SK-N-SH (cell line): ENCODE results near the gene MINK1. TPM values are rescaled to one million over a fixed set of nuclear protein-coding genes. Genes with fewer than 3 reads are reported as not detected.

ENCODE experiments used
- CTCF ChIA-PET: fragments of 300-600, 350-600 bp; formaldehyde crosslinking; extraction: SDS; loops from one replicate; lab custom pipeline; 2021; lab: Yijun Ruan, JAX
- POLR2A ChIA-PET: fragments of 350-600 bp; sonication (Branson Sonifier 250); formaldehyde crosslinking; extraction: SDS; loops from one replicate; lab custom pipeline; 2020; ENCODE audit warnings: antibody characterized with exemption, inconsistent platforms; lab: Yijun Ruan, JAX
- DNase-seq: peaks from one replicate; pipeline ENCODE4 v3.0.0; 2012
- H2AFZ ChIP-seq: fragments of 200-600 bp; sonication (generic); 2 replicates; pipeline ENCODE4 v1.8.1; 2016; ENCODE audit warnings: antibody characterized with exemption, mild to moderate bottlenecking, low read depth
- H3F3A ChIP-seq: fragments of 200-600 bp; sonication (generic); replicated peaks from 2 replicates; pipeline ENCODE3; 2016; ENCODE audit warnings: antibody characterized with exemption, mild to moderate bottlenecking; ENCODE audit not compliant: insufficient read depth
- H3K27ac ChIP-seq, 2 experiments: fragments of 200-500 bp in 1 of 2; fragments of 200-600 bp in 1 of 2; sonication (Bioruptor generic) in 1 of 2; sonication (generic), shearing (Covaris generic) in 1 of 2; 2 replicates each; pipeline versions ENCODE4 v1.5.1 to v1.6.1; 2014 to 2016; ENCODE audit warnings: low read depth in 2 of 2, inconsistent platforms in 1 of 2, low read length in 1 of 2, mild to moderate bottlenecking in 1 of 2, mixed read lengths in 1 of 2
- H3K27me3 ChIP-seq: fragments of 200-600 bp; sonication (generic), shearing (Covaris generic); 2 replicates; pipeline ENCODE4 v1.6.1; 2016; ENCODE audit warnings: mixed run types; ENCODE audit not compliant: insufficient read depth
- H3K36me3 ChIP-seq, 2 experiments: fragments of 200-500 bp in 1 of 2; fragments of 200-600 bp in 1 of 2; sonication (Bioruptor generic) in 1 of 2; sonication (generic) in 1 of 2; replicated peaks in 1 of 2; 2 replicates each; pipeline versions ENCODE3 to v1.5.1; 2014 to 2016; ENCODE audit warnings: low read length in 1 of 2, mild to moderate bottlenecking in 1 of 2; ENCODE audit not compliant: insufficient read depth in 2 of 2, control insufficient read depth in 1 of 2
- H3K4me1 ChIP-seq, 2 experiments: fragments of 200-500 bp in 1 of 2; fragments of 200-600 bp in 1 of 2; sonication (Bioruptor generic) in 1 of 2; sonication (generic), shearing (Covaris generic) in 1 of 2; 2 replicates each; pipeline versions ENCODE4 v1.5.1 to v1.6.1; 2014 to 2016; ENCODE audit warnings: low read depth in 1 of 2, low read length in 1 of 2, mixed run types in 1 of 2; ENCODE audit not compliant: insufficient read depth in 2 of 2, control insufficient read depth in 1 of 2
- H3K4me2 ChIP-seq: fragments of 200-600 bp; sonication (generic), shearing (Covaris generic); 2 replicates; pipeline ENCODE4 v1.6.1; 2017; ENCODE audit warnings: mixed run types
- H3K4me3 ChIP-seq, 2 experiments: fragments of 200-500 bp in 1 of 2; fragments of 200-600 bp in 1 of 2; sonication (Bioruptor generic) in 1 of 2; sonication (generic), shearing (Covaris generic) in 1 of 2; 2 replicates each; pipeline versions ENCODE4 v1.5.1 to v1.8.1; 2014 to 2016; ENCODE audit warnings: low read depth in 2 of 2, inconsistent platforms in 1 of 2, low read length in 1 of 2, mild to moderate bottlenecking in 1 of 2, mixed read lengths in 1 of 2, moderate library complexity in 1 of 2
- H3K79me2 ChIP-seq: fragments of 200-600 bp; sonication (generic); 2 replicates; pipeline ENCODE4 v1.8.1; 2017; ENCODE audit warnings: mild to moderate bottlenecking; ENCODE audit not compliant: insufficient read depth
- H3K9ac ChIP-seq: fragments of 200-600 bp; sonication (generic); 2 replicates; pipeline ENCODE4 v1.6.1; 2017; ENCODE audit warnings: mixed run types
- H3K9me2 ChIP-seq: fragments of 200-600 bp; sonication (generic); 2 replicates; pipeline ENCODE4 v1.6.1; 2017; ENCODE audit warnings: mixed run types
- H3K9me3 ChIP-seq: fragments of 200-600 bp; sonication (generic); 2 replicates; pipeline ENCODE4 v1.6.1; 2017; ENCODE audit warnings: mixed run types, mild to moderate bottlenecking, moderate library complexity
- H4K20me1 ChIP-seq: fragments of 200-600 bp; sonication (generic); 2 replicates; pipeline ENCODE4 v1.6.1; 2017; ENCODE audit warnings: mild to moderate bottlenecking, mixed run types; ENCODE audit not compliant: insufficient read depth
- CHD2 ChIP-seq: fragments of 150-350 bp; IDR thresholded peaks from 2 replicates; pipeline ENCODE4 v1.6.1; 2018; ENCODE audit warnings: low read length; ENCODE audit not compliant: partially characterized antibody
- GATA2 ChIP-seq: sonication (generic); formaldehyde crosslinking; IDR thresholded peaks from 2 replicates; pipeline ENCODE4 v1.5.0; 2020; ENCODE audit warnings: mild to moderate bottlenecking, missing genetic modification reagents
- NFIC ChIP-seq: IDR thresholded peaks from 2 replicates; pipeline ENCODE4 v1.4.0; 2012; ENCODE audit warnings: borderline replicate concordance
- NRF1 ChIP-seq: IDR thresholded peaks from 2 replicates; pipeline ENCODE4 v1.6.1; 2012; ENCODE audit warnings: low read depth, mild to moderate bottlenecking, low read length
- RXRA ChIP-seq: IDR thresholded peaks from 2 replicates; pipeline ENCODE4 v1.4.0; 2012; ENCODE audit warnings: low read depth, mild to moderate bottlenecking, borderline replicate concordance
- TAF1 ChIP-seq: IDR thresholded peaks from 2 replicates; pipeline ENCODE4 v1.6.1; 2012; ENCODE audit warnings: low read depth, mild to moderate bottlenecking, low read length, moderate library complexity, borderline replicate concordance
- WGBS: methylation state at CpG from one replicate; pipeline ENCODE4 v1.1.6; 2017; ENCODE audit warnings: low lambda C conversion rate; 5-methylcytosine and 5-hydroxymethylcytosine counted together
- polyA plus RNA-seq, 3 experiments: library from polyadenylated mRNA; depleted of rRNA; stranded (reverse); fragments of >200 nt; gene quantifications; 2 replicates each; pipeline ENCODE4 v1.2.3, GENCODE V29; 2012
- TF ChIP-seq, protein P1 (sequence below): IDR thresholded peaks from 2 replicates; pipeline ENCODE4 v1.4.0; 2012; ENCODE audit warnings: low read depth, borderline replicate concordance
- TF ChIP-seq, protein P2 (sequence below): IDR thresholded peaks from 2 replicates; pipeline ENCODE4 v1.6.1; 2012; ENCODE audit warnings: mild to moderate bottlenecking, low read depth, low read length, moderate library complexity
- TF ChIP-seq, protein P3 (sequence below): IDR thresholded peaks from 2 replicates; pipeline ENCODE4; 2012

MINK1 gene
- polyA plus RNA-seq, 1 of the 3 experiments (the other 2 are of a cell fraction): 64.7 TPM

DNA sequence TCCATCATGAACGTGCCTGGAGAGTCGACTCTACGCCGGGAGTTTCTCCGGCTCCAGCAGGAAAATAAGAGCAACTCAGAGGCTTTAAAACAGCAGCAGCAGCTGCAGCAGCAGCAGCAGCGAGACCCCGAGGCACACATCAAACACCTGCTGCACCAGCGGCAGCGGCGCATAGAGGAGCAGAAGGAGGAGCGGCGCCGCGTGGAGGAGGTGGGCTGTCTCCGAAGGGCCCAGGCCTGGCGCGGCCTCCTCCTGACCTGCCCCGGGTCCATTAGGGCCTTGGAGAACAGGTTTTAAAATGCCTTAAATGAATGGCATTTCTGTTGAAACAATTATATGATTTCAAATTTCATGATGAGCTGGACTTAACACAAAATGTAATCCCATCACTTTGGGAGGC is 54.4 kb downstream of the MINK1 start:
- Histone ChIP-seq H3K4me1 (no peaks in the 10 kb centered on the region), H3K27ac (no peak overlapping the region), H3K36me3 (peaks cover 4 to 54% of the 10 kb centered on the region in 2 experiments), H3F3A (peaks cover 3% of the 10 kb centered on the region), H3K9me2 (no peaks in the 10 kb centered on the region), H3K79me2 (no peaks in the 10 kb centered on the region), H3K4me3 (no peak overlapping the region), H4K20me1 (no peaks in the 10 kb centered on the region), H3K27me3 (no peaks in the 10 kb centered on the region), H2AFZ (no peak overlapping the region), H3K4me2 (no peak overlapping the region), H3K9me3 (no peaks in the 10 kb centered on the region), H3K9ac (no peak overlapping the region)
- TF ChIP-seq CHD2 (no peak), NFIC (no peak), NRF1 (no peak)
- TF ChIP-seq, protein P1, sequence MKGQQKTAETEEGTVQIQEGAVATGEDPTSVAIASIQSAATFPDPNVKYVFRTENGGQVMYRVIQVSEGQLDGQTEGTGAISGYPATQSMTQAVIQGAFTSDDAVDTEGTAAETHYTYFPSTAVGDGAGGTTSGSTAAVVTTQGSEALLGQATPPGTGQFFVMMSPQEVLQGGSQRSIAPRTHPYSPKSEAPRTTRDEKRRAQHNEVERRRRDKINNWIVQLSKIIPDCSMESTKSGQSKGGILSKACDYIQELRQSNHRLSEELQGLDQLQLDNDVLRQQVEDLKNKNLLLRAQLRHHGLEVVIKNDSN: no peak
- TF ChIP-seq, protein P2, sequence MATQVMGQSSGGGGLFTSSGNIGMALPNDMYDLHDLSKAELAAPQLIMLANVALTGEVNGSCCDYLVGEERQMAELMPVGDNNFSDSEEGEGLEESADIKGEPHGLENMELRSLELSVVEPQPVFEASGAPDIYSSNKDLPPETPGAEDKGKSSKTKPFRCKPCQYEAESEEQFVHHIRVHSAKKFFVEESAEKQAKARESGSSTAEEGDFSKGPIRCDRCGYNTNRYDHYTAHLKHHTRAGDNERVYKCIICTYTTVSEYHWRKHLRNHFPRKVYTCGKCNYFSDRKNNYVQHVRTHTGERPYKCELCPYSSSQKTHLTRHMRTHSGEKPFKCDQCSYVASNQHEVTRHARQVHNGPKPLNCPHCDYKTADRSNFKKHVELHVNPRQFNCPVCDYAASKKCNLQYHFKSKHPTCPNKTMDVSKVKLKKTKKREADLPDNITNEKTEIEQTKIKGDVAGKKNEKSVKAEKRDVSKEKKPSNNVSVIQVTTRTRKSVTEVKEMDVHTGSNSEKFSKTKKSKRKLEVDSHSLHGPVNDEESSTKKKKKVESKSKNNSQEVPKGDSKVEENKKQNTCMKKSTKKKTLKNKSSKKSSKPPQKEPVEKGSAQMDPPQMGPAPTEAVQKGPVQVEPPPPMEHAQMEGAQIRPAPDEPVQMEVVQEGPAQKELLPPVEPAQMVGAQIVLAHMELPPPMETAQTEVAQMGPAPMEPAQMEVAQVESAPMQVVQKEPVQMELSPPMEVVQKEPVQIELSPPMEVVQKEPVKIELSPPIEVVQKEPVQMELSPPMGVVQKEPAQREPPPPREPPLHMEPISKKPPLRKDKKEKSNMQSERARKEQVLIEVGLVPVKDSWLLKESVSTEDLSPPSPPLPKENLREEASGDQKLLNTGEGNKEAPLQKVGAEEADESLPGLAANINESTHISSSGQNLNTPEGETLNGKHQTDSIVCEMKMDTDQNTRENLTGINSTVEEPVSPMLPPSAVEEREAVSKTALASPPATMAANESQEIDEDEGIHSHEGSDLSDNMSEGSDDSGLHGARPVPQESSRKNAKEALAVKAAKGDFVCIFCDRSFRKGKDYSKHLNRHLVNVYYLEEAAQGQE: no peak
- CTCF ChIA-PET: interaction anchor here (1.0 to 16.4 kb wide), 6 partner anchors 14 to 120 kb away, joined by 3 to 235 read pairs (median 7); partner anchors contain the start of genes C17orf107, CHRNE, GLTPD2 and VMO1
- 92% methylated on average over 12 of the region's 18 CpGs for WGBS
- DNase-seq: no peak
- POLR2A ChIA-PET: no interaction called here

DNA sequence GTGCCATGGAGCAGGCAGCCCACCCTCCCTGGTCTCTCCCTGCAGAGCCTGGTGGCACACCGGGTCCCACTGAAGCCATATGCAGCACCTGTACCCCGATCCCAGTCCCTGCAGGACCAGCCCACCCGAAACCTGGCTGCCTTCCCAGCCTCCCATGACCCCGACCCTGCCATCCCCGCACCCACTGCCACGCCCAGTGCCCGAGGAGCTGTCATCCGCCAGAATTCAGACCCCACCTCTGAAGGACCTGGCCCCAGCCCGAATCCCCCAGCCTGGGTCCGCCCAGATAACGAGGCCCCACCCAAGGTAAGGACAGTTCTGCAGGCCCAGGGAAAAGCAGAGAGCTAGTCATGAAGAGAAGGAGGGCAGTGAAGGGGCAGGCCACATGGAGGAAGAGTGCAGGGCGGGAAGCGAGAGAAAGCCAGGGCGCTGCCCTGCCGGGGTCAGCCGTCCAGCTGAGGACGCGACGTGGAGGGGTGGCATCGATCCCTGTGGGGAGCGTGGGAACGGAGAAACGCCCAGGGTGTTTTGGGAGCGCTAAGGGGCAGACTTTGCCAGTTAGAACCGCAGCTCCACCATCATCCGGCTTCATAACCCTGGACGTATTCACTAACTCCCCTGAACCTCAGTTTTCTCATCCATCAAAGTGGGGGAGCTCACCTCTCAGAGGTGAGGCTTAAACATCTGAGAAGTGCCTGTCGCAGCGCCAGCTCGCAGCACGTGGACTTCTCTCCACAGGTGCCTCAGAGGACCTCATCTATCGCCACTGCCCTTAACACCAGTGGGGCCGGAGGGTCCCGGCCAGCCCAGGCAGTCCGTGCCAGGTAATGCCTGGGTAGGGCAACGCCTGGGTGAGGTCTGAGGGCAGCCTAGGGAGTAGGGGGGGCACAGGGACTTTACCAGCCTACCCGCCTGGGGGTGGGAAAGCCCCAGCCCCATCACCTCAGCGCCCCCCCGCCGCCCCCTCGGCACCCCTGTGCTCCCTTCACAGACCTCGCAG is 58.6 kb downstream of the MINK1 start:
- H3F3A ChIP-seq: peaks cover 3% of the 10 kb centered on the region
- no peaks in the 10 kb centered on the region for H4K20me1 ChIP-seq
- 93% methylated on average over 31 of the region's 42 CpGs for WGBS
- no peak overlapping the region for H3K27ac ChIP-seq
- no peak overlapping the region for H3K4me2 ChIP-seq
- TF ChIP-seq TAF1 (no peak), RXRA (no peak), CHD2 (no peak), NRF1 (no peak), GATA2 (CRISPR knock-in tag) (no peak)
- TF ChIP-seq, protein P3, sequence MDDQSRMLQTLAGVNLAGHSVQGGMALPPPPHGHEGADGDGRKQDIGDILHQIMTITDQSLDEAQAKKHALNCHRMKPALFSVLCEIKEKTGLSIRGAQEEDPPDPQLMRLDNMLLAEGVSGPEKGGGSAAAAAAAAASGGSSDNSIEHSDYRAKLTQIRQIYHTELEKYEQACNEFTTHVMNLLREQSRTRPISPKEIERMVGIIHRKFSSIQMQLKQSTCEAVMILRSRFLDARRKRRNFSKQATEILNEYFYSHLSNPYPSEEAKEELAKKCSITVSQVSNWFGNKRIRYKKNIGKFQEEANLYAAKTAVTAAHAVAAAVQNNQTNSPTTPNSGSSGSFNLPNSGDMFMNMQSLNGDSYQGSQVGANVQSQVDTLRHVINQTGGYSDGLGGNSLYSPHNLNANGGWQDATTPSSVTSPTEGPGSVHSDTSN: no peak
- ChIA-PET CTCF (interaction anchor here (0.8 to 16.4 kb wide), 10 partner anchors 9 to 182 kb away, joined by 3 to 235 read pairs (median 8); partner anchors contain the start of genes C17orf107, CHRNE, GLTPD2 and PSMB6), POLR2A (no interaction called here)
- H3K4me3 ChIP-seq: no peak overlapping the region
- no peaks in the 10 kb centered on the region for H3K4me1 ChIP-seq
- H2AFZ ChIP-seq: no peak overlapping the region
- no peaks in the 10 kb centered on the region for H3K79me2 ChIP-seq
- H3K9me2 ChIP-seq: no peaks in the 10 kb centered on the region
- peaks cover 4 to 59% of the 10 kb centered on the region in 2 experiments for H3K36me3 ChIP-seq
- no peak overlapping the region for H3K9ac ChIP-seq
- no peaks in the 10 kb centered on the region for H3K27me3 ChIP-seq
- DNase-seq: no peak
- no peaks in the 10 kb centered on the region for H3K9me3 ChIP-seq
